Gastrocnemius medialis (tissue), 4 donors: ENCODE results near the gene TROAP. TPM values are rescaled to one million over a fixed set of nuclear protein-coding genes. Genes with fewer than 3 reads are reported as not detected.

Experiments
- ATAC-seq, 2 donors: fragments of 150-250 bp; one replicate each; pipeline ENCODE4 v1.9.1; 2016
- DNase-seq, 2 donors: peaks; one replicate each; pipeline ENCODE4 v3.0.0-alpha.2; 2019
- H3K27ac ChIP-seq, 4 donors: fragments of 200-600 bp; sonication (generic); 1 replicate in 1 of 4; 2 replicates in 3 of 4; pipeline ENCODE4 v1.5.1; 2016 to 2018; ENCODE audit warnings: mild to moderate bottlenecking in 2 of 4, moderate library complexity in 1 of 4
- H3K27me3 ChIP-seq, 3 donors: fragments of 200-600 bp; sonication (generic) in 2 of 3; 1 replicate in 1 of 3; 2 replicates in 2 of 3; pipeline versions ENCODE4 v1.5.1 to v1.6.0; 2016 to 2019; ENCODE audit warnings: mild to moderate bottlenecking in 1 of 3, moderate library complexity in 1 of 3
- H3K36me3 ChIP-seq, 2 donors: fragments of 200-600 bp; sonication (generic) in 1 of 2; one replicate each; pipeline ENCODE4 v1.5.1; 2017 to 2018
- H3K4me1 ChIP-seq, 2 donors: fragments of 200-600 bp; sonication (generic) in 1 of 2; one replicate each; pipeline ENCODE4 v1.5.1; 2016 to 2017; ENCODE audit warnings: mild to moderate bottlenecking in 2 of 2
- H3K4me3 ChIP-seq, 4 donors: fragments of 200-600 bp; sonication (generic) in 3 of 4; 1 replicate in 1 of 4; 2 replicates in 3 of 4; pipeline ENCODE4 v1.5.1; 2016 to 2019; ENCODE audit warnings: mild to moderate bottlenecking in 2 of 4
- H3K9me3 ChIP-seq, 3 donors: fragments of 200-600 bp; sonication (generic) in 2 of 3; 1 replicate in 1 of 3; 2 replicates in 2 of 3; pipeline ENCODE4 v1.5.1; 2016 to 2019
- CTCF ChIP-seq, 5 experiments: fragments of 450-650 bp in 3 of 5; fragments of 200-600 bp in 2 of 5; sonication (generic) in 2 of 5; IDR thresholded peaks in 4 of 5; conservative IDR thresholded peaks in 1 of 5; 1 replicate in 4 of 5; 2 replicates in 1 of 5; pipeline ENCODE4 v1.5.1; 2016 to 2019; ENCODE audit warnings: antibody characterized with exemption in 5 of 5, mild to moderate bottlenecking in 3 of 5, moderate library complexity in 3 of 5
- POLR2A ChIP-seq, 2 donors: fragments of 450-650 bp; IDR thresholded peaks; one replicate each; pipeline ENCODE4 v1.6.1; 2017; ENCODE audit warnings: antibody characterized with exemption in 2 of 2, mild to moderate bottlenecking in 2 of 2, moderate library complexity in 2 of 2
- in situ Hi-C, 4 donors: fragments of 200-750 bp; cut with MboI; loops; one replicate each; pipeline versions ENCODE4 v1.15.0 to v1.8.0; 2017; ENCODE audit warnings: low sequenced_read_pairs in 4 of 4
- intact Hi-C: fragments of 100-400 bp; cut with DNase I; formaldehyde crosslinking; loops from one replicate; pipeline ENCODE4 v1.15.1; 2023; ENCODE audit warnings: low total_unique reads
- total RNA-seq, 4 donors: library from RNA; depleted of rRNA; stranded (reverse); fragments of >200 nt; gene quantifications; one replicate each; pipeline versions ENCODE4 v1.1.0 to v1.2.3, GENCODE V29; 2016

TROAP gene
- total RNA-seq, 4 donors from 2014 or later: 0.24 TPM; not detected in 3

GRCh38 chr12:49338830-49339463, 15.9 kb downstream of the TROAP start:
- no peak for DNase-seq

DNA sequence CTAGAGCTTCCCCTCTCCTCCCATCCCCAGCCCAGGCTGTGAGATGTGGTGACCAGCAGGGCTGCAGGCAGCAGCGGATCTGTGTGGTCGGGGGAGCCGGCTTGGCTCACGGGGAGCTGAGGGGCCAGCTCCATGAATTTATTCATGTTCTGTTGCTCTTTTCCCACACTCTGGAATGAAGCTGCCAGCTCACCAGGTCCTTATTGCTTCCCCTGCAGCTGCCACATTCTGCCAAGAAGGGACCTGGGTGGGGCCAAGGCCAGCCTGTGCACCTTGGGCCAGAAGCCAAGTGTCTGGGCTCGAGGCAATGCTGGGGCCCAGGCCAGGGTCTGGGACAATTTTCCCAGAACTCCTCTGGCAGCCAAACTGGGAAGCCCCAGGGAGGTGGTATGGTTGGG, 16.4 kb downstream of the TROAP start:
- H3K27me3 ChIP-seq: peaks cover 55 to 76% (median 61%) of the 10 kb centered on the region in 3 donors
- no peaks in the 10 kb centered on the region for H3K9me3 ChIP-seq
- DNase-seq (no peak), ATAC-seq (no peak)
- H3K36me3 ChIP-seq: no peaks in the 10 kb centered on the region
- intact Hi-C loops (no loop called here), in situ Hi-C loops (loop anchor here in 1 of 4 donors (5.0 kb wide), 1 partner anchor 52 kb away; no protein-coding TSS in a partner anchor)
- peaks cover 9 to 16% of the 10 kb centered on the region in 2 donors for H3K4me1 ChIP-seq
- TF ChIP-seq CTCF (IDR thresholded peaks at IDR 0.05 in 4 of 5, conservative IDR thresholded peaks at IDR 0.05 in 1 of 5) (no peak), POLR2A (IDR thresholded peaks at IDR 0.05) (no peak)
- H3K27ac ChIP-seq: no peak overlapping the region
- no peak overlapping the region for H3K4me3 ChIP-seq

More at GRCh38 chr12:49338830-49339463, 15.9 kb downstream of the TROAP start:
- intact Hi-C loops: no loop called here
- ATAC-seq: no peak
- peaks cover 9 to 16% of the 10 kb centered on the region in 2 donors for H3K4me1 ChIP-seq
- in situ Hi-C loops: loop anchor here in 1 of 4 donors (5.0 kb wide), 1 partner anchor 52 kb away; no protein-coding TSS in a partner anchor
- H3K27ac ChIP-seq: no peak overlapping the region
- H3K27me3 ChIP-seq: peaks cover 55 to 76% (median 61%) of the 10 kb centered on the region in 3 donors
- H3K9me3 ChIP-seq: no peaks in the 10 kb centered on the region
- H3K4me3 ChIP-seq: no peak overlapping the region
- TF ChIP-seq POLR2A (IDR thresholded peaks at IDR 0.05) (no peak), CTCF (IDR thresholded peaks at IDR 0.05 in 4 of 5, conservative IDR thresholded peaks at IDR 0.05 in 1 of 5) (no peak)
- no peaks in the 10 kb centered on the region for H3K36me3 ChIP-seq

GRCh38 chr12:49340095-49340870, 17.2 kb downstream of the TROAP start:
- H3K27ac ChIP-seq: no peak overlapping the region
- in situ Hi-C loops (no loop called here), intact Hi-C loops (no loop called here)
- no peak for ATAC-seq
- DNase-seq: no peak
- H3K27me3 ChIP-seq: peaks cover 55 to 76% (median 60%) of the 10 kb centered on the region in 3 donors
- H3K9me3 ChIP-seq: no peaks in the 10 kb centered on the region
- H3K4me3 ChIP-seq: no peak overlapping the region
- TF ChIP-seq CTCF (IDR thresholded peaks at IDR 0.05 in 4 of 5, conservative IDR thresholded peaks at IDR 0.05 in 1 of 5) (no peak), POLR2A (IDR thresholded peaks at IDR 0.05) (no peak)
- H3K4me1 ChIP-seq: peaks cover 9 to 21% of the 10 kb centered on the region in 2 donors
- H3K36me3 ChIP-seq: no peaks in the 10 kb centered on the region

DNA sequence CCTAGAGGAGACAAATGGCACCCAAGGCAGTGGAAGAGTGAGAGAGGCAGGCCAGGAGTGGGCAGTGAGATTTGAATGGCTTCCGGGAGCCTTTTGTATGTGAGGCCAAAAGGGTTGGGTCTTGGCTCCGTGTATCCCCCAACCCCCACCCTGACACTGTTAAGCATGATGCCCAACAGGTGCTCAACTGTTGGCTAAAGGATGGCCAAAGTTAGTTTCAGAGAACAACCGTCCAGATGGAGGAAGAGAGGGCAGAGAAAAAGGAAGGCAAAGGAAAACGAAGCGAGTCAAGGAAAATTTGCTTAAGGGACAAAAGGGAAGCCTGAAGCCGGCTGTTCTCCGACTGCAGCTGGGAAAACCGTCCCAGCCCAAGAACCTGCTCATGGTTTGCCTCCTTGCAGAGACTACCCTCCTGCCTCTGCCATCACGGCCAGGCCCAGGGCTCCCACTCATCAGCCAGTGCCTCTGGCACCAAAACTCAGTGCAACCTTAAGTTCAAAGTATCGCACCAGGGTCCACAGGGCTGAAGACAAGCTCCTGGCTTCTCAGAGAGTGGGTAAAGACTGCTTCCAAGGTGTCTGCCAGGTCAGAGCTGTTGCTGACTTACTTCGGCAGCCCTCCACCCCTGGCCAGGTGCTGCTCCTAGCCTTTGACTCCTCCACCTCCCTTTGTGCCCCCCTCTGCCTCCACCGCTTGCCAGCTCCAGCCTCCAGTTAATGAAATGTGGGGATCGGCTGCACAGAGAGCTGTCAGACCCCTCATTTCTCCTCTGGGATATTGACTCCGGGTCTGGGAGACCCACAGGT, 18.1 kb downstream of the TROAP start:
- Histone ChIP-seq H3K9me3 (no peaks in the 10 kb centered on the region), H3K27me3 (peaks cover 55 to 79% (median 58%) of the 10 kb centered on the region in 3 donors), H3K4me3 (no peak overlapping the region), H3K27ac (no peak overlapping the region), H3K4me1 (peaks cover 16 to 30% of the 10 kb centered on the region in 2 donors), H3K36me3 (no peaks in the 10 kb centered on the region)
- in situ Hi-C loops: no loop called here
- no peak for DNase-seq
- ATAC-seq: no peak
- no peak for TF ChIP-seq POLR2A (IDR thresholded peaks at IDR 0.05)
- no peak for TF ChIP-seq CTCF (IDR thresholded peaks at IDR 0.05 in 4 of 5, conservative IDR thresholded peaks at IDR 0.05 in 1 of 5)
- intact Hi-C loops: no loop called here
